GM12891 (cell line): ENCODE measurements around the gene HSBP1L1.

ENCODE experiments used
- POLR2A ChIP-seq: IDR thresholded peaks from 2 replicates; pipeline ENCODE4 v1.6.1; 2011; ENCODE audit warnings: low read depth, low read length, control low read depth
- POU2F2 ChIP-seq: IDR thresholded peaks from 2 replicates; pipeline ENCODE4 v1.6.1; 2011; ENCODE audit warnings: low read depth, mild to moderate bottlenecking, control low read depth, low read length, moderate library complexity

DNA sequence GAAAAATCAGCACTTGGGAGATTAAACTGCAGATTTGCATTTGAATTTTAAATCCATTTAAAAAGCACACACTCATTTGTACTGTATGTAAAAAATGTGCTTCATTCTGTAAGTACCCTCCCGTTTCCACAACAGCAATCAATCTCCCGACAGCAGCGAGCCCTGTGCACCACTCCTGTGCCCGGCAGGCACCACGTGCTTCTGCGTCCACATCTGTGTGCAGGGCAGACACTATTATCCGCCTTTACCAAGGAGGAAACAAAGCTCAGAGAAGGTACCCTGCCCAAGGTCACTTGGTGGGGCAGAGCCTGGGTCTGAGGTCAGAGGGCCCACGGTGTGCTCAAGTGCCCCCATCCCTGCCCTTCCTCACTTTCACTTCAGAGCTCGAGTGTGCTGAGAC is 7.5 kb downstream of the HSBP1L1 start:
- no peak for TF ChIP-seq POLR2A
- TF ChIP-seq POU2F2 = no peak
